GM18517 (cell line): Measurements from ENCODE around the gene PRRT2.
A peak's percentile ranks its signal among the peaks of the same experiment; 100 is the strongest.
"Not testable (repeated sequence)": the region's sequence is repeated elsewhere in the genome, so short reads cannot be mapped to it uniquely, and the experiment has no call there.

Source experiments
- ATAC-seq: cut with Tn5 transposase; IDR thresholded peaks from one replicate; pipeline ENCODE4 v1.9.1; 2021; ENCODE audit warnings: mild to moderate bottlenecking, moderate library complexity; ENCODE audit not compliant: unreplicated experiment

The PRRT2 gene

DNA sequence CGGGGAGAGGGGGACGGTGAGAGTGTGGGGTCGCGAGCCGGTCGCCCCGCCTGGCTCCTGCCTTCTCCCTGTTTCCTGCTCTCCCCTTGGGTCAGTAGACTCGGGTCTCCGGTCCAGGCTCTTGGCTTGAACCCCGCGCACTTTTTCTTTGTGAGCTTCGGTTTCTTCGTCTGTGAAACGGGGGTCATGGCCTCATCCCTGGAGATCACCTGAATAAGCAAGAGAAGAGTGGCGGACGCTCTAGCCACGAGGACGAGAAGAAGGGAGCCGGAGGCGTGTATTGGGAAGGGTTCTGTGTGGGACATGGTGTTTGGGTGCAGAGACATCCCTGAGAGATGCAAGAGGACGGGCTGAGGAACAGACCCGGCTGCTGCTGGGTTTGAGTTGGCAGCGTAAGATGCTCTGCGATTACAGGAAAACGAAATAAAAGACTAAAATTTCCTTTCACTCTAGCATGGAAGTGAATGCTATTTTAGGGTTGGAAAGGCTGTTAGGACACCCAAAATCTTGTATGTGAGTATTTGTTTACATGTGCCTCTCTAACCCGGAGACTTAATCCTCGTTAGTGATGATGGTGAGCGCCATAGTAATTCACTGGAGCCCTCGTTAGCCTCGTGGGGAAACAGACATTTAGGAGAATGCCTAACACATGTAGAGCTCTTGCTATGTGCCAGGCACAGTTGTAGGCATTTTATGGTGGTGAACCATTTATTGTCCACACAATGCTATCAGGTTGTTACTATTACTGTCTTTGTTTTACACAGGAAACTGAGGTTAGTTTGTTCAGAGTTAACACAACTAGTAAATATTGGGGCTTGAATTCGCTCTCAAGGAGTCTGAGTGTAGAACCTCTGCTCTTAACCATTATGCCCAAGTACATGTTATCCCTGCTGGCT, 20.8 kb upstream of the PRRT2 start:
- no peak for ATAC-seq

DNA sequence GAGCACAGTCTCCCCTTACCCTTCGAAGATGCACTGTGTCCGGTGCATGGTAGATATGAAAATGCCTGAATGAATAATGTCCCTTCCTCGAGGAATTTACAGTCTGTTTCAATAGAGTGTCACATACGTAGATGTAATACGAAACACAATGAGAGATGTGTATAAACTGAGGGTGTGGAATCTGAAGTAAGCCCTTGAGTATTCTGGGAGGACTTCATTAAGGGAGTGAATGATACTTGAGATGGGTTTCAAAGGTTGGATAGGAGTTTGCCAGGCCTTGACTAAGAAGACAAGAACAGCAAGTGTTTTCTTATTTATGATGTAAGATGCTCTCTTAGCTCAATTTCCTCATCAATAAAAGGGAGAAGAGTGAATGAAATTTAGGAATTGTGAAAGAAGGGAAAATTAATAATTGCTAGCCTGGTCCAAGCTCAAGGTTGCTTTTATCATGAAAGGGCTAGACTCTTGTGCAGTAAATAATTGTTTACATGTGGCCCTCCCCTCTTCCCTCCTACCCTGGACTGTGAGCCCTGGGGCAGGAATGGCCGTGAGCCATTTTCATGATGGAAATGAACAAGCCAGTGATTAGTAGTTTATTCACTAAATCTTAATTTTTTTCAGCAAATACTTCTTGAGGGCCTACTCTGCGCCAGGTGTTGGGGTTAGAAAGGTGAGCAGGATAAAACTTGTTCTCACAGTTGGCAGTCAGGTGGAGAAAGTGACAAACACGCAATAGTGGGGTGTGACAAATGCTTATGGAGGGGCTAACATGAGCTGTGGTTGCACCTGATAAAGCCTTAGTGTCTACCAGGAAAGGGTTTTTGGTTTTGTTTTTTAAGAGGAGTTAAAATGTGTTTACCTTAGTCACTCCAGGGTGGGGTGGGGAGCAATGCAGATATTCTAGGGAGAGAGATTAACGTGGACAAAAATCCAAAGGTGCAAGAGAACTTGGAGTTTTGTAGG, 19.9 kb upstream of the PRRT2 start:
- ATAC-seq = no peak

DNA sequence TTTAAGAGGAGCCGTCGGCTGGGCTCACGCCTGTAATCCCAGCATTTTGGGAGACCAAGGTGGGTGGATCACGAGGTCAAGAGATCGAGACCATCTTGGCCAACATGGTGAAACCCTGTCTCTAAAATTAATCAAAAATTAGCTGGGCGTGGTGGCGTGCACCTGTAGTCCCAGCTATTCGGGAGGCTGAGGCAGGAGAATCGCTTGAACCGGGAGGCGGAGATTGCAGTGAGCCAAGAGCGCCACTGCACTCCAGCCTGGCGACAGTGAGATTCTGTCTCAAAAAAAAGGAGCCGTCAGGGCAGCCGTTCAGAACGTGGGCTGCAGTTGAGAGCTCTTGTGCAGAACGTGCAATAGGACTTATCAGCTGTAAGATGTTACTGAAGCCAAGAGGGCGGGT, 18.8 kb upstream of the PRRT2 start:
- not testable (repeated sequence) for ATAC-seq

DNA sequence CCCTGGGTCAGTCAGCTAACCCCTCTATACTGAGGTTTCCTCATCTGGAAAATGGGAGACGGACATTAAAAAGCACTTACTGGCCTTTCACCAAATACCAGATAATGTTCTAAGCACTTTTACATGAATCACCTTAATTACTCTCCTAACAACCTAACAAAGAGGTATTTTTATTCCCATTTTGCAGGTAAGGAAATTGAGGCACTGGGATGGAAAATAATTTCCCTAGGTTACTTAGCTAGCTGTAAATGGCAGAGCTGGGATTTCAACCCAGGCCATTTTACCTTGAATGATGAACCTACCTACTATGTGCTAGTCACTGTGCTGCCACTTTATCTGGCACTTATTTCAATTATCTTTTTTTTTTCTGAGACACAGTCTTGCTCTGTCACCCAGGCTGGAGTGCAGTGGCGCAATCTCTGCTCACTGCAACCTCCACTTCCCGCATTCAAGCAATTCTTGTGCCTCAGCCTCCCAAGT, 17.7 kb upstream of the PRRT2 start:
- ATAC-seq = no peak

DNA sequence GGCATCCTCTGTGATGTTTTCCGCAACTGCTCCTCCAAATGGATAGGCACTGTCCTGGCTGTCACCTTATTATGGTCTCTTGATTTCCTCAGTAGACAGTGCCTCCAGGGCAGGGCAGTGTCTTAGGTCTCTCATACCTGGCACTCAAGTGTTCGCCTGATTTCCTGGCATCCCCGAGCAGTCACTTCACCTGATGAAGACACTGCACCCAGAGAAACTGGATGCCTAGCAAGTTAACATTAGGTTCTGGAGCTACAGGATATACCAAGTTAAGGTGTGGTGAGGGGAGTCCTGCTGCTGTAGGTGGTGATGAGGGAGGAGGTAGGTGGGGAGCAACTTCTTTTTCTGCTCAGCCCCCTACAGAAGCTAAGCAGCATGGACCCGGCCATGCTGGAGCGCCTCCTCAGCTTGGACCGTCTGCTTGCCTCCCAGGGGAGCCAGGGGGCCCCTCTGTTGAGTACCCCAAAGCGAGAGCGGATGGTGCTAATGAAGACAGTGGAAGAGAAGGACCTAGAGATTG, 9.5 kb upstream of the PRRT2 start:
- ATAC-seq = no peak

DNA sequence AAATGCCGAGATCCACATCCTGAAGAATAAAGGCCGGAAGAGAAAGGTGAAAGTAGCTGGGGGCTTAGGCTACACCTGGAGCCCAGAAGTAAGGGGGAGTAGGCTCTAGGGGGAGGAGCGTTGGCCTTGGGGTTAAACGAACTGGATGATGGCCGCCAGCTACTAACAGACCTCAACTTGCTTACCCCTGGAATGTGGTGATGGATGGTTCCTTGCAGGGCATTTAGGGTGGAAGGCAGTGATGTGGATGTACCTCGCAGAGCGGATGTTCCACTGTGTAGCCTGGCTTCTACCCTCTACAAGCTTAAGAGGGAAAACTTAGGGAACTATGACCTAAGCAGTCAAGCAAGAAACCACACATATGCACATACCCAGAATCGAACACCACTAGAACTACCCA, 8.0 kb upstream of the PRRT2 start:
- ATAC-seq = no peak

DNA sequence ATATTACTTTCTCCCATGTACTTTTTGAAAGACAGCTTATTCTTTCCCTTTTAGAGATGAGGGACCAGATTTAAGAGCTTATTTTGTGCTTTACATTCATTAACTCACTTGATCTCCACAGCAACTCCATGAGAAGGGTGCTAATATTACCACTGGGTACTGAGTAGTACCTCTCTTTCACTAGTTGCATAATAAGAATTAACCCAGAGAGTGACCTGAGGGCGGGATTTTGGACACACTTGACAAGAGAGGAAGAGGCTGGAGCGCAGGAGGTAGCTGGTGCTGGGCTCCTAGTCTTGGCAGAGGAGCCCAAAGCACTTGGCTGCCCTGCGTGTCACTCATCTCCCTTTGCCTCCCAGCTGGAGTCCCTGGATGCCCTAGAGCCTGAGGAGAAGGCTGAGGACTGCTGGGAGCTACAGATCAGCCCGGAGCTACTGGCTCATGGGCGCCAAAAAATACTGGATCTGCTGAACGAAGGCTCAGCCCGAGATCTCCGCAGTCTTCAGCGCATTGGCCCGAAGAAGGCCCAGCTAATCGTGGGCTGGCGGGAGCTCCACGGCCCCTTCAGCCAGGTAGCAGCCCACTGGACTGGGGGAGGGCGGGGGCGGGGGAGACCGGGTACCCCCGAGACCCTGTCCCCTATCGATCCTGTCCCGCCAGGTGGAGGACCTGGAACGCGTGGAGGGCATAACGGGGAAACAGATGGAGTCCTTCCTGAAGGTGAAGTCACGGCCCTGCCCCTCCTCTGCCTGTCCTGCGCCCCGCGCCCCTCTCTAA, 7.3 kb upstream of the PRRT2 start:
- no peak for ATAC-seq

DNA sequence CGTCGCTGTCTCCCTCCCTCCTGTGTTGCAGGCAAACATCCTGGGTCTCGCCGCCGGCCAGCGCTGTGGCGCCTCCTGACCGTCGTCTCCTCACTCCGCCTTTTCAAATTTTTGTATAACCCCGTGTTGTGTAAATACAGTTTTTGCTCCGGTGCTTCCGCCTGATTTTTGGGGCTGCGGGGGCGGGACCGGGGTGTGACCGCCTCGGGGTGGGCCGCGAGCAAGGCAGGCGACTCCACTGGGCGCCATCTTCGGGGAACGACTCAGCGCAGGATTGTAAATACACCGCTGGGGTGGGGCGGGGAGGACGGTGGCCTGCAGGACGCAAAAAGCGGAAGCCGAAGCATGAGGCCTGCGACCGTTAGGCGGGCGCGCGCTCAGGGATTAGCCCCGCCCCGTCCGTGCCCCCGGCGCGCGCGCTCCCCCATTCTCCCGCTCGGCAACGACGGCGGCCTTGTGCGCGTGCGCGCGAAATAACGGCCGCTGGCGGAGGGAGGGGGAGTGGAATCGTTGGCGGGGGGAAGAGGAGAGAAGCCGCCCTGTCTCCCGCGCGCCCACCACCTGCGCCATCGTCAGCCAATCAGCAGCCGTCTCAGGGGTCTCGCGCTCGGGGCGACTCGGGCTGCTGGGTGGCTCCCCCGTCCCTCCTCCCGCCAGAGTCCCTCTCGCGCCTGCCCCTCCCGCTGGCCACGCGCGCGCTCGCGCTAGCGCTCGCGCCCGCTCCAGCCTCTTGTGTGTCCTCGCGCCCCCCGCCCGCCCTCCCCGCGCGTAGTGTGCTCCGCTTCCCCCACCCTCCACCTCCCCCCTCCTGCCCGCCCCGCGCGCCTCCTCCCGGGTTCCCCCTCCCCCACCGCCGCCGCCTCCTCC, 6.5 kb upstream of the PRRT2 start:
- peak; percentile 55 for ATAC-seq

DNA sequence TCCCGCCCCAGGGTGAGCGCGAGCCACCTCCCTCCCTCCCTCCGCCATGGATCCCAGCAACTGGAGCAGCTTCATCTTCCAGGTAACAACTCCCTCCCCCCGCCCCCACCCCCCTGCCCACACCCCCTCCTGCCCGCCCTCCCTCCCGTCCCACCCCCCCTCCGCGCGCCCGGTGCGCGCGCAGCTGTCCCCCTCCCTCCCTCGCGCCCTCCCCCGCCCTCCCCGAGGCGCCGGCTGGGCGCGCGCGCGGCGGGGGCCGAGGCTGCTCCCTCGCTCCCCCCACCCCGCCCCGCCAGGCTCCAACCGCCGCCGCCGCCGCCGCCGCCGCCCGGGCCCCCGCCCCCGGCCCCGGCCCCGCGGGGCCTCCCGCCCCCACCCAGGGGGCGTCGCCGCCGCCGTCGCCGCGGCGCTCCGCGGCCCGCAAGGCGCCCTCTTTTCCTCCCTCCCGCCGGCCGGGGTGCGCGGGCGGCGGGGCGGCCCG, 5.9 kb upstream of the PRRT2 start, which contains the start of gene MAZ:
MAZ (plus strand) TSS at position 431 of the 481 bp plus-strand sequence. CDS start 173 bp downstream, outside the sequence.
- ATAC-seq = no peak

DNA sequence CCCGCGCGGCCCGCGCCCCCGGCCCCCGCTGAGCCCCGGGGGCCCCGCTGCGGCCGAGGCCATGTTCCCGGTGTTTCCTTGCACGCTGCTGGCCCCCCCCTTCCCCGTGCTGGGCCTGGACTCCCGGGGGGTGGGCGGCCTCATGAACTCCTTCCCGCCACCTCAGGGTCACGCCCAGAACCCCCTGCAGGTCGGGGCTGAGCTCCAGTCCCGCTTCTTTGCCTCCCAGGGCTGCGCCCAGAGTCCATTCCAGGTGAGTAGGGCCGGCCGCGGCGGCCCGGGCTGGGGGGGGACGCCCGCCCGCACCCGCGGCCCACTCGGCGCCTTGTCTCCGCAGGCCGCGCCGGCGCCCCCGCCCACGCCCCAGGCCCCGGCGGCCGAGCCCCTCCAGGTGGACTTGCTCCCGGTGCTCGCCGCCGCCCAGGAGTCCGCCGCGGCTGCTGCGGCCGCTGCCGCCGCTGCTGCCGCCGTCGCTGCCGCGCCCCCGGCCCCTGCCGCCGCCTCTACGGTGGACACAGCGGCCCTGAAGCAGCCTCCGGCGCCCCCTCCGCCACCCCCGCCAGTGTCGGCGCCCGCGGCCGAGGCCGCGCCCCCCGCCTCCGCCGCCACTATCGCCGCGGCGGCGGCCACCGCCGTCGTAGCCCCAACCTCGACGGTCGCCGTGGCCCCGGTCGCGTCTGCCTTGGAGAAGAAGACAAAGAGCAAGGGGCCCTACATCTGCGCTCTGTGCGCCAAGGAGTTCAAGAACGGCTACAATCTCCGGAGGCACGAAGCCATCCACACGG, 5.2 kb upstream of the PRRT2 start:
- ATAC-seq = no peak

DNA sequence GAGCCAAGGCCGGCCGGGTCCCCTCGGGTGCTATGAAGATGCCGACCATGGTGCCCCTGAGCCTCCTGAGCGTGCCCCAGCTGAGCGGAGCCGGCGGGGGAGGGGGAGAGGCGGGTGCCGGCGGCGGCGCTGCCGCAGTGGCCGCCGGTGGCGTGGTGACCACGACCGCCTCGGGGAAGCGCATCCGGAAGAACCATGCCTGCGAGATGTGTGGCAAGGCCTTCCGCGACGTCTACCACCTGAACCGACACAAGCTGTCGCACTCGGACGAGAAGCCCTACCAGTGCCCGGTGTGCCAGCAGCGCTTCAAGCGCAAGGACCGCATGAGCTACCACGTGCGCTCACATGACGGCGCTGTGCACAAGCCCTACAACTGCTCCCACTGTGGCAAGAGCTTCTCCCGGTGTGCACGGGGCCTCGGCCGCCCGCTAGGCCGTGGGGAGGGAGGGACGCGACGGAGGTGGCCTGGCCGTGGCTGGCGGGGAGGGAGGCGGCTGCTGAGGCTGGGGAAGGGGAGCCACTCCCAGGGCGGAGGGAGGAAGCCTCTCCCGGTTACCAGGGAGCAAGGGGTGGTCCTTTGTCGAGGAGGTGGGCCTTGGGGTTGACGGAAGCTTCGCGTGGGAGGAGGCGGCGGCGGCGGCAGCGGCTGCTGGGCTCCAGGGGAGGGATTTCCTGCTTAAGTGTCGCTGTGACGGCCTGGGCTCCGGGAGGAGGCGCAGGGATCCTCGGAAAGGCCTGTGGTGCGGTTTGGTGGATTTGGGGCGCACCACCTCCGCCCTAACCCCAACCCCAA, 4.4 kb upstream of the PRRT2 start:
- ATAC-seq = no peak

DNA sequence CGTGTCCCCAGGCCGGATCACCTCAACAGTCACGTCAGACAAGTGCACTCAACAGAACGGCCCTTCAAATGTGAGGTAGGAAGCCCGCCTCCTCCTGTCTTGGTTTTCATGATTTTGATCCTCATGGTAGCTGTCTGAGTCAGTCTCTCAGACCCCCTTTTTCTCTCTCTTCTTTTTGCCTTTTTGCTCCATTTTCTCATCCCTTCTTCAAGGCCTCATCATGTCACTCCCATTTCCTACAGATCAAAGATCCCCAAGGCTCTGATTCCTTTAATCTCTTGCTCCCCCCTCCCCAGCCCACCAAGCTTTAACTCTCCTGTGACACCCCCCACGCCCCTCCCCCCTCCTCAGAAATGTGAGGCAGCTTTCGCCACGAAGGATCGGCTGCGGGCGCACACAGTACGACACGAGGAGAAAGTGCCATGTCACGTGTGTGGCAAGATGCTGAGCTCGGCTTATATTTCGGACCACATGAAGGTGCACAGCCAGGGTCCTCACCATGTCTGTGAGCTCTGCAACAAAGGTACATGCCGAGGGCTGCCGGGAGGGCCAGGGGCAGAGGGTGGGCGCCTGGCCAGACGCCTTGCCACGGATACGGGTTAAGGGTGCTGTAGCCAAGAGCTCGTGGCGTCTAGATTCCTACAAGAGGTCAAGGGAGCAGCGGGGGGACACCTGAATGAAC, 3.6 kb upstream of the PRRT2 start:
- ATAC-seq = no peak

DNA sequence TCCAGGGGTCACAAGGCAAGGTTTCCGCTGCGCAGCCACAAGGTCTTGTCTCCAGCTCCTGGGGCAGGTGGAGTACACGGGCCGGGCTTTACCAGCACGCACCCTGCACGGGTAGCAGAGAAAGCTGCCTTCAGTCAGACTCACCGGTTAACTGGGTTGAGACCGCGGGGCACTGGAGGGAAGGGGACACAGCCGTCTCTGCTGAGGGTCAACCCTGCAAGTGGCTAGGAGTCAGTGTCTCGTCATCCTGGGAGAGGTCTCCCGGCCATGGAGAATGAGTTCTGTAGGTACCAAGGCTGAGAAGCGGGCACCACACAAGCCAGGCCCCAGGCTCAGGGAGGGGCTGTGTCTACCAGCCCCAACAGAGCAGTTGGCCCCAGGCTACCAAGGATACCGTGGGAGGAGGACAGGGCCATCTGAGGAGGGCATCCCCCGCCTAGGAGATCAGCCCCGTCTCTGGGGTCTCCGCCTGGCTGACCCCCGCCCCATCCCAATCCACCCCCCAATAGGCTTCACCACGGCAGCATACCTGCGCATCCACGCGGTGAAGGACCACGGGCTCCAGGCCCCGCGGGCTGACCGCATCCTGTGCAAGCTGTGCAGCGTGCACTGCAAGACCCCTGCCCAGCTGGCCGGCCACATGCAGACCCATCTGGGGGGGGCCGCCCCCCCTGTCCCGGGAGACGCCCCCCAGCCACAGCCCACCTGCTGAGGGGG, 2.8 kb upstream of the PRRT2 start:
- ATAC-seq = no peak

DNA sequence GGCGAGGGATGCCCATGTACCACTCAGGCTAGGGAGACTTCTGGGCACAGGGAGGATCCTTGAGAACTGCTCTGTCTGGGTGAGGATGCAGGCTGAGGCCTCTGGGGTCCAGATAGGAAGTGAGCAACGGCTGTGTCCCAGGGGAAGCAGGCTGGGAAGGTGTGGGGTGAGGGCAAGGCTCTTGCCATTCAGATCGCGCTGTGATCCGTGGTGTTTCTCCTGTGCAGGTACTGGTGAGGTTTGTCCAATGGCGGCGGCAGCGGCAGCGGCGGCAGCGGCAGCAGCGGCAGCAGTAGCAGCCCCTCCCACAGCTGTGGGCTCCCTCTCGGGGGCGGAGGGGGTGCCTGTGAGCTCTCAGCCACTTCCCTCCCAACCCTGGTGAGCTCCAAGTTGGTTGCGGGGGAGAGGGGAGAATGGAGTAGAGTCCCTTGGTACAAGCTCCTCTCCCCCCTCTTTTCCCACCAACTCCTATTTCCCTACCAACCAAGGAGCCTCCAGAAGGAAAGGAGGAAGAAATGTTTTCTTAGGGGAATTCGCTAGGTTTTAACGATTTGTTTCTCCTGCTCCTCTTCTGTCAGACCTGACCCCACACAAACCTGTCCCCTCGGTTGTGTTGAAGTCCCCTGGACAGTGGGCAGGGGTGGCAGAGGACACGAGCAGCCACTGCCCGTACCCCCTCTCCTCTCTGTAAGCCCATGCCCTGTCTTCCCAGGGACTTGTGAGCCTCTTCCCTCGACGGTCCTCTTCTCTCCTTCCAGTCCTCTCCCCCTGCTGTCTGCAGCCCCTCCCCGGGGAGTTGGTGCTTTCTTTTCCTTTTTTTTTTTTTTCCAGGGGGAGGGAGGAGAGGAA, 1.9 kb upstream of the PRRT2 start:
- no peak for ATAC-seq

DNA sequence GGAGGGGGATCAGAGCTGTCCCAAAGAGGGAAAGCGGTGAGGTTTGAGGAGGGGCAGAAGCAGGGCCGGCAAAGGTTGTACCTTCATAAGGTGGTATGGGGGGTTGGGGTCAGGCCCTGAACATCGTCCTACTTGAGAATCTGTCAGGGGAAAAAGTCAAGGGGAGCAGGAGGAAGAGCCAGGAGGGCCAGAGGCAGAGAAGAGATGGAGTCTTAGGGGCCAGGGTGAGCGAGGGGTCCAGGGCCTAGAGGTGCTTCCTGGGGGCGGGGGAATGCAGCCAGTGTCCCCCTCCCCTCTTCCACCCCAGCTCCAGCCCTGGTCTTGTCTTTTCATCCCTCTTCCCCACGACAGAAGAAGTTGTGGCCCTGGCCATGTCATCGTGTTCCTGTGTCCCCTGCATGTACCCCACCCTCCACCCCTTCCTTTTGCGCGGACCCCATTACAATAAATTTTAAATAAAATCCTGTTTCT, 1.3 kb upstream of the PRRT2 start:
- no peak for ATAC-seq
